Measurements from ENCODE around the gene MS4A4E. TPM values are rescaled to one million over a fixed set of nuclear protein-coding genes. Genes with fewer than 3 reads are reported as not detected.

MS4A4E gene
- total RNA-seq, 4 donors from 2014 or later: 4.8 to 15.9 (median 13.2) TPM

DNA sequence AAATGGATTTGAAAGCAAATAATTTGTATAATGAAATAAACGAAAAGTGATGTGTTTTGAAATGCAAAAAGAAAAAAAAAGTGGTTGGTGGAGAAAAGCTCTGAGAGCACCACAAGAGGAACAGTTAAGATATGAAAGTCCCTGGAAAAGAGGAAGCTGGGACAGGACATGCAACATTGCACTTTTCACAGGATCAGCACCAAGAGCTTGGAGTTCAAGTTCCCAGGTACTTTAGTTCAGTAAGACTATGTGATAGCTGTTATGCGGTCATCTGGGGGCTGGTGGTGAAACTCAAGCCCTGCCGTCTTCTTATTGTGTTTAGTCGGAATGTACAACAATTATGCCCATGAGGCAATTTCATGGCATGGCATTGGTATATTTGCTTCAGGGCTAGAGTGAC, 20.5 kb upstream of the MS4A4E start:
- DNase-seq (ENCODE audit: low spot score in 2 of 2): no peak
- Histone ChIP-seq H3K27me3 (peaks cover 0 to 3% of the 10 kb centered on the region in 2 donors), H3K36me3 (no peaks in the 10 kb centered on the region), H3K4me1 (no peaks in the 10 kb centered on the region), H3K27ac (no peak overlapping the region), H3K4me3 (no peak overlapping the region), H3K9me3 (no peaks in the 10 kb centered on the region)
- TF ChIP-seq EP300 (IDR thresholded peaks at IDR 0.05): peak in 1 of 2 donors; percentile 32
- no peak for TF ChIP-seq POLR2A (IDR thresholded peaks at IDR 0.05)
- 75 to 78% methylated on average over 4 of the region's 4 CpGs for WGBS, 2 donors

DNA sequence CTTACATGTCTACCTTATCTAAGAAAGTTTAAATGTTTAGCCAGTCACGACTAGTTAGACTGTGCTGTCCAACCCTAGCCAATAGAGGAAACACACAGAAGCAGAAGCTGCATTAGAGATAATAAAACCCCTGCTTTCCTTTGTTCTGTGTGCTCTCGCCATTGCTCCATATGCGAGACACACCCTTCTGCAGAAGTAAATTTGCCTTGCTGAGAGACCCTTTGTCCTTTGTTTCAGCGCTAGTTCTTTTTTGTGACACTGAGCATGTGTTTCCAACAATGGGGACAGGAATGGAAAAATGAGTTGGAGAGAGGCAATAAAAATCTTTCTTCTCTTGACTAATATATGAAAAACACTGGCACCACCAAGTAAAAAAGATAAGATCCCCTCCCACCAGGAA, 18.1 kb upstream of the MS4A4E start:
- Histone ChIP-seq H3K4me3 (no peak overlapping the region), H3K27ac (no peak overlapping the region), H3K27me3 (no peaks in the 10 kb centered on the region), H3K9me3 (no peaks in the 10 kb centered on the region), H3K36me3 (no peaks in the 10 kb centered on the region), H3K4me1 (no peaks in the 10 kb centered on the region)
- WGBS, 2 donors: 89 to 90% methylated on average over 4 of the region's 4 CpGs
- no peak for DNase-seq (ENCODE audit: low spot score in 2 of 2)
- TF ChIP-seq EP300 (IDR thresholded peaks at IDR 0.05) (no peak), POLR2A (IDR thresholded peaks at IDR 0.05) (no peak)
- TF ChIP-seq, protein P1, sequence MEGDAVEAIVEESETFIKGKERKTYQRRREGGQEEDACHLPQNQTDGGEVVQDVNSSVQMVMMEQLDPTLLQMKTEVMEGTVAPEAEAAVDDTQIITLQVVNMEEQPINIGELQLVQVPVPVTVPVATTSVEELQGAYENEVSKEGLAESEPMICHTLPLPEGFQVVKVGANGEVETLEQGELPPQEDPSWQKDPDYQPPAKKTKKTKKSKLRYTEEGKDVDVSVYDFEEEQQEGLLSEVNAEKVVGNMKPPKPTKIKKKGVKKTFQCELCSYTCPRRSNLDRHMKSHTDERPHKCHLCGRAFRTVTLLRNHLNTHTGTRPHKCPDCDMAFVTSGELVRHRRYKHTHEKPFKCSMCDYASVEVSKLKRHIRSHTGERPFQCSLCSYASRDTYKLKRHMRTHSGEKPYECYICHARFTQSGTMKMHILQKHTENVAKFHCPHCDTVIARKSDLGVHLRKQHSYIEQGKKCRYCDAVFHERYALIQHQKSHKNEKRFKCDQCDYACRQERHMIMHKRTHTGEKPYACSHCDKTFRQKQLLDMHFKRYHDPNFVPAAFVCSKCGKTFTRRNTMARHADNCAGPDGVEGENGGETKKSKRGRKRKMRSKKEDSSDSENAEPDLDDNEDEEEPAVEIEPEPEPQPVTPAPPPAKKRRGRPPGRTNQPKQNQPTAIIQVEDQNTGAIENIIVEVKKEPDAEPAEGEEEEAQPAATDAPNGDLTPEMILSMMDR (IDR thresholded peaks at IDR 0.05): no peak

DNA sequence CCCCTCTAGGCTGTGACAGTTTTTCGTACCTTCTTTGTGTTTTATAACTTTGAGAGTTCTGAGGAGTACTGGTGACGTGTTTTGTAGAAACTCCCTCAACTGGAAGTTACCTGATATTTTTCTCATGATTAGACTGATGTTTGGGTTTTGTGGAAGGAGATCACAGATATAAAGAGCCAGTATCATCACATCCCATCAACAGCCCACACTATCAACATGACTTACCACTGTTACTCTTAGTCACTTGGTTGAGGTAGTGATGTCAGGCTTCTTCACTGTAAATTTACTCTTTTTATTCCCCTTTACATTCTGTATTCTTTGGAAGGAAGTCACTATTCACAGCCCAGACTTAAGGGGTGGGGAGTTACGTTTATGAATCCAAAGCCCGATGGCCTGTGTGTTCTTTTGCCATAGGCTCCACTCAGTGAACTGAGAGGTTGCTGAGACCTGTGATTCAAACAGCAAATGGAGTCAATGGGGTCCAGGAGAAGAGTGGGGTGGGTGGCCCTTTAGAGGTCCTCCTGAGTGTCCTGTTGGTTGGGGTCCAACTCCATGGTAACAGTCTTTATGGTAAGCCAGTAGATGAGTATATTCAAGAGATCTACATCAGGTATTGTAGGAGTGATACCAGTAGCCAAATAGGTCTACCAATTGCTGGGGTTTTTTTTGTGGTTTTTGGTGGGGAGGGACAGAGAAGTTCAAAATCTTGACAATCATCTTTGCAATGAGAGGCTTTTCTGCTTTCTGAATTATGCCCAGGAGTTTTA, 15.2 kb upstream of the MS4A4E start:
- peaks cover 0 to 8% (median 0%) of the 10 kb centered on the region in 4 donors for H3K9me3 ChIP-seq
- TF ChIP-seq, protein P1 (IDR thresholded peaks at IDR 0.05): no peak
- TF ChIP-seq POLR2A (IDR thresholded peaks at IDR 0.05): no peak
- TF ChIP-seq EP300 (IDR thresholded peaks at IDR 0.05): no peak
- H3K36me3 ChIP-seq: no peaks in the 10 kb centered on the region
- peaks cover 0 to 5% (median 0%) of the 10 kb centered on the region in 4 donors for H3K4me1 ChIP-seq
- DNase-seq (ENCODE audit: low spot score in 2 of 2): no peak
- H3K27ac ChIP-seq: no peak overlapping the region
- 76 to 87% methylated on average over 4 of the region's 4 CpGs for WGBS, 2 donors
- H3K27me3 ChIP-seq: no peaks in the 10 kb centered on the region
- H3K4me3 ChIP-seq: no peak overlapping the region

DNA sequence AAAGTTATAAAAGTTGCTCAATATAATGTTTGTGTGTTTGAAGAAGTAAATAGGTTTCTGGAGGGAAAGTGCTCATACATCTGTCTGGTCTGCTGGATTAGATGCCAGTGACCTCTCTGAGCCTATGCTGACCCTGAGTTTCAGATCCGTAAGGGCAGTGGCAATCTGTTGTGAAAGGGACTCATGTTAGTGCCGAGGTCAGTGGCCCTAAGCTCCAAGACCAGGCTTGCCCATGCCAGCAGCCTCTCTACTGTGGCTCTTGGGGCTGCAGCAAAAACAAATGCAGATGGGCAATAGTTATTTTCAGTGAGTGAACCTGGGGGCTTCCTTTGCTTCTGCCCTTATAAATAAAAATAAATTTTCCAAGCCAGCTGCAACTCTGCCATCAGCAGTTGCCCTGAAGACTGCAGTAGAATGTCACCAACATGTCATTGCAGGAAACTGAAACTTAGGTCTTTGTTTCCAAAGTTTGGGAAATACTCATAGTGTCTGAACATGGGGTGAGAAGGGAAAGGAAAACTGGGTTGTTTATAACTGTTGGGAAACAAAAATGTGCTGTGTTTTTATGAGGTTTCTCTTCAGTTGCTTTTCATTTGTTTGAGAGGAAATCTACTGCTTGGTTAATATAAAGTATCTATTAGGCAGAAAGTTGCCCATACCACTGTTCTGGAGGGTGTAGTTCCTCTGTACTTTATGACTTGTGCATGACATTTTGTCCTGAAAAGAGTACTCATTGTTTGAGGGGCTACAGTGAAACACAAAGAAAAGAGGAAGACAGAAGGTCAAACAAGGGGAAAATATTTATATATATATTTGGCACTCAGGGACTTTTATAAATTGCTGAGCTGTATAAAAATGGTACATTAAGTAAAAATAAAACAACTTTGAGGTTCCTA, 9.5 kb upstream of the MS4A4E start:
- no peak for DNase-seq (ENCODE audit: low spot score in 2 of 2)
- Histone ChIP-seq H3K27ac (peak overlapping the region in 2 of 4 donors; percentile 33 to 62), H3K4me1 (peaks cover 0 to 8% (median 0%) of the 10 kb centered on the region in 4 donors), H3K9me3 (peaks cover 0 to 8% (median 0%) of the 10 kb centered on the region in 4 donors), H3K4me3 (no peak overlapping the region), H3K36me3 (no peaks in the 10 kb centered on the region), H3K27me3 (no peaks in the 10 kb centered on the region)
- TF ChIP-seq EP300 (IDR thresholded peaks at IDR 0.05) (peak in 1 of 2 donors; percentile 36), POLR2A (IDR thresholded peaks at IDR 0.05) (no peak)
- TF ChIP-seq, protein P1 (IDR thresholded peaks at IDR 0.05): no peak
- 8 to 27% methylated on average over 2 of the region's 2 CpGs for WGBS, 2 donors

DNA sequence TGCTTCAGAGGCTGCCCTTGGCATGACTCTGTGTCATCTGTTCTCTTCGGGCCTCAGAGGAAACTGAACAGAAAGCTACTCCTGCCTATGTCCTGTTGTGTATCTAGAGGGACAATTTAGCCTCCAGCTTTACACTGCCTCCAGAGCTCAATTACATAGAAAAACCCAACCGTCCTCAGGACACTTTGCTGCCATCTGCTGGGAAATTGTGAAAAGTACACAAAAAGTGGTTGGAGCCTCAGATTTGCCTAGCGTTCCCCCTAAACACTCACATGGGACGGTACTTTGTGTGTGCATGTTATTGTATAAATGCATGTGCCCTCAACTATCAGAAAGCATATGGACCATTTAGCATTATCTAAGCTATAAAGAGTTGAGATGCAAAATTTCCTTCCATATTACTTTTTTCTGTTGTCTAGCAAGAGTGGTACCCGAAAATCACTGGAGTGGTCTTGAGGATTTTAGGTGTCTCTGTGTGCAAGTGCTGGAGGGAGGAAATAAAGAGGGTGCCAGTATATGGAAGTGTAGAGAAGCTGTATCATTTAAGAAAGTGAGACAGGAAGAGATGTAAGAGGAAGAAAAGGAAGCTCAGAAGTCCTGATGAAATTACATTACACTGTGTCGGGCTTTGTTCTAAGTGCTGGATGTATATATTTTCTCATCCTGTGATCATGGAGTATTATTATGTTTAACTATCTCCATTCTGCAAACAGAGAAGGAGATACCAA, 8.7 kb upstream of the MS4A4E start:
- no peak overlapping the region for H3K4me3 ChIP-seq

More for the DNA sequence above, 8.7 kb upstream of the MS4A4E start:
- Histone ChIP-seq H3K27ac (peak overlapping the region in 1 of 4 donors; percentile 62), H3K36me3 (no peaks in the 10 kb centered on the region), H3K9me3 (peaks cover 0 to 8% (median 0%) of the 10 kb centered on the region in 4 donors), H3K4me1 (peaks cover 0 to 8% (median 0%) of the 10 kb centered on the region in 4 donors), H3K27me3 (no peaks in the 10 kb centered on the region)
- 42% methylated on average over 6 of the region's 6 CpGs for WGBS, 2 donors
- no peak for TF ChIP-seq POLR2A (IDR thresholded peaks at IDR 0.05)
- no peak for TF ChIP-seq EP300 (IDR thresholded peaks at IDR 0.05)
- TF ChIP-seq, protein P1 (IDR thresholded peaks at IDR 0.05): peak in 4 of 5 experiments; percentile 28 to 41 (median 34)
- peak in 1 of 2 donors; percentile 36 for DNase-seq (ENCODE audit: low spot score in 2 of 2)
